ENCODE data around the gene TMEM33.
A peak's percentile ranks its signal among the peaks of the same experiment; 100 is the strongest.
"Not testable (repeated sequence)": the region's sequence is repeated elsewhere in the genome, so short reads cannot be mapped to it uniquely, and the experiment has no call there.

TMEM33 gene

GRCh38 chr4:41920416-41920815 is 14.8 kb upstream of the TMEM33 start:
- H3K27me3 ChIP-seq (ENCODE audit: insufficient read depth, low read length); H2AFZ ChIP-seq (ENCODE audit: low read depth, low read length); H3K4me3 ChIP-seq (ENCODE audit: low read length); H3K9me3 ChIP-seq (ENCODE audit: low read length); H3K36me3 ChIP-seq (ENCODE audit: insufficient read depth, low read length); H3K4me1 ChIP-seq (ENCODE audit: insufficient read depth, low read length): not testable (repeated sequence)

GRCh38 chr4:41921476-41921875 is 13.8 kb upstream of the TMEM33 start:
- H3K4me3 ChIP-seq (ENCODE audit: low read length): no peak overlapping the region
- H3K36me3 ChIP-seq (ENCODE audit: insufficient read depth, low read length): no peaks in the 10 kb centered on the region
- no peak overlapping the region for H2AFZ ChIP-seq (ENCODE audit: low read depth, low read length)
- no peaks in the 10 kb centered on the region for H3K4me1 ChIP-seq (ENCODE audit: insufficient read depth, low read length)
- peaks cover 2% of the 10 kb centered on the region for H3K9me3 ChIP-seq (ENCODE audit: low read length)
- H3K27me3 ChIP-seq (ENCODE audit: insufficient read depth, low read length): no peaks in the 10 kb centered on the region

- Histone ChIP-seq H3K4me1 (ENCODE audit: insufficient read depth, low read length) (no peaks in the 10 kb centered on the region), H3K27me3 (ENCODE audit: insufficient read depth, low read length) (no peaks in the 10 kb centered on the region), H3K9me3 (ENCODE audit: low read length) (no peaks in the 10 kb centered on the region), H2AFZ (ENCODE audit: low read depth, low read length) (no peak overlapping the region), H3K4me3 (ENCODE audit: low read length) (no peak overlapping the region), H3K36me3 (ENCODE audit: insufficient read depth, low read length) (no peaks in the 10 kb centered on the region)
Observed at GRCh38 chr4:41927796-41928499, 7.3 kb upstream of the TMEM33 start.

- no peak overlapping the region for H2AFZ ChIP-seq (ENCODE audit: low read depth, low read length)
- peaks cover 3% of the 10 kb centered on the region for H3K4me1 ChIP-seq (ENCODE audit: insufficient read depth, low read length)
- H3K36me3 ChIP-seq (ENCODE audit: insufficient read depth, low read length): no peaks in the 10 kb centered on the region
- no peak overlapping the region for H3K4me3 ChIP-seq (ENCODE audit: low read length)
- H3K9me3 ChIP-seq (ENCODE audit: low read length): no peaks in the 10 kb centered on the region
- no peaks in the 10 kb centered on the region for H3K27me3 ChIP-seq (ENCODE audit: insufficient read depth, low read length)
Observed at GRCh38 chr4:41930139-41930831, 4.9 kb upstream of the TMEM33 start.

- Histone ChIP-seq H3K4me3 (ENCODE audit: low read length) (no peak overlapping the region), H3K9me3 (ENCODE audit: low read length) (no peaks in the 10 kb centered on the region), H2AFZ (ENCODE audit: low read depth, low read length) (no peak overlapping the region), H3K27me3 (ENCODE audit: insufficient read depth, low read length) (no peaks in the 10 kb centered on the region), H3K4me1 (ENCODE audit: insufficient read depth, low read length) (peaks cover 14% of the 10 kb centered on the region), H3K36me3 (ENCODE audit: insufficient read depth, low read length) (peaks cover 11% of the 10 kb centered on the region)
Observed at GRCh38 chr4:41932988-41933387, 2.2 kb upstream of the TMEM33 start.

GRCh38 chr4:41933997-41934503 is 1.2 kb upstream of the TMEM33 start:
- H3K36me3 ChIP-seq (ENCODE audit: insufficient read depth, low read length): peaks cover 20% of the 10 kb centered on the region
- no peaks in the 10 kb centered on the region for H3K27me3 ChIP-seq (ENCODE audit: insufficient read depth, low read length)
- H3K4me3 ChIP-seq (ENCODE audit: low read length): no peak overlapping the region
- H2AFZ ChIP-seq (ENCODE audit: low read depth, low read length): peak overlapping the region; percentile 77
- peaks cover 14% of the 10 kb centered on the region for H3K4me1 ChIP-seq (ENCODE audit: insufficient read depth, low read length)
- H3K9me3 ChIP-seq (ENCODE audit: low read length): no peaks in the 10 kb centered on the region

GRCh38 chr4:41934514-41934900 is 722 bp upstream of the TMEM33 start:
- Histone ChIP-seq H2AFZ (ENCODE audit: low read depth, low read length) (peak overlapping the region; percentile 77), H3K9me3 (ENCODE audit: low read length) (no peaks in the 10 kb centered on the region), H3K4me3 (ENCODE audit: low read length) (peak overlapping the region; percentile 75), H3K4me1 (ENCODE audit: insufficient read depth, low read length) (peaks cover 14% of the 10 kb centered on the region), H3K27me3 (ENCODE audit: insufficient read depth, low read length) (no peaks in the 10 kb centered on the region), H3K36me3 (ENCODE audit: insufficient read depth, low read length) (peaks cover 24% of the 10 kb centered on the region)

- Histone ChIP-seq H3K9me3 (ENCODE audit: low read length) (no peaks in the 10 kb centered on the region), H3K36me3 (ENCODE audit: insufficient read depth, low read length) (peaks cover 29% of the 10 kb centered on the region), H3K4me1 (ENCODE audit: insufficient read depth, low read length) (peaks cover 14% of the 10 kb centered on the region), H2AFZ (ENCODE audit: low read depth, low read length) (peak overlapping the region; percentile 77), H3K27me3 (ENCODE audit: insufficient read depth, low read length) (no peaks in the 10 kb centered on the region), H3K4me3 (ENCODE audit: low read length) (peak overlapping the region; percentile 75)
Observed at GRCh38 chr4:41935652-41936021, 408 bp downstream of the TMEM33 start.

GRCh38 chr4:41939016-41939626 is 3.9 kb downstream of the TMEM33 start:
- H2AFZ ChIP-seq (ENCODE audit: low read depth, low read length): no peak overlapping the region
- H3K9me3 ChIP-seq (ENCODE audit: low read length): no peaks in the 10 kb centered on the region
- H3K36me3 ChIP-seq (ENCODE audit: insufficient read depth, low read length): peaks cover 53% of the 10 kb centered on the region
- H3K27me3 ChIP-seq (ENCODE audit: insufficient read depth, low read length): no peaks in the 10 kb centered on the region
- no peak overlapping the region for H3K4me3 ChIP-seq (ENCODE audit: low read length)
- peaks cover 14% of the 10 kb centered on the region for H3K4me1 ChIP-seq (ENCODE audit: insufficient read depth, low read length)

GRCh38 chr4:41940834-41941233 is 5.6 kb downstream of the TMEM33 start:
- H3K4me1 ChIP-seq (ENCODE audit: insufficient read depth, low read length): peaks cover 11% of the 10 kb centered on the region
- H3K9me3 ChIP-seq (ENCODE audit: low read length): no peaks in the 10 kb centered on the region
- no peak overlapping the region for H3K4me3 ChIP-seq (ENCODE audit: low read length)
- no peaks in the 10 kb centered on the region for H3K27me3 ChIP-seq (ENCODE audit: insufficient read depth, low read length)
- H3K36me3 ChIP-seq (ENCODE audit: insufficient read depth, low read length): peaks cover 67% of the 10 kb centered on the region
- H2AFZ ChIP-seq (ENCODE audit: low read depth, low read length): no peak overlapping the region

- Histone ChIP-seq H3K36me3 (ENCODE audit: insufficient read depth, low read length) (peaks cover 66% of the 10 kb centered on the region), H3K27me3 (ENCODE audit: insufficient read depth, low read length) (no peaks in the 10 kb centered on the region), H2AFZ (ENCODE audit: low read depth, low read length) (no peak overlapping the region), H3K9me3 (ENCODE audit: low read length) (no peaks in the 10 kb centered on the region), H3K4me3 (ENCODE audit: low read length) (no peak overlapping the region), H3K4me1 (ENCODE audit: insufficient read depth, low read length) (no peaks in the 10 kb centered on the region)
Observed at GRCh38 chr4:41943506-41943905, 8.3 kb downstream of the TMEM33 start.

- Histone ChIP-seq H3K4me3 (ENCODE audit: low read length) (no peak overlapping the region), H3K4me1 (ENCODE audit: insufficient read depth, low read length) (no peaks in the 10 kb centered on the region), H2AFZ (ENCODE audit: low read depth, low read length) (no peak overlapping the region), H3K9me3 (ENCODE audit: low read length) (no peaks in the 10 kb centered on the region), H3K36me3 (ENCODE audit: insufficient read depth, low read length) (peaks cover 63% of the 10 kb centered on the region), H3K27me3 (ENCODE audit: insufficient read depth, low read length) (no peaks in the 10 kb centered on the region)
Observed at GRCh38 chr4:41944089-41944488, 8.9 kb downstream of the TMEM33 start.

GRCh38 chr4:41949531-41949930 is 14.3 kb downstream of the TMEM33 start:
- Histone ChIP-seq H3K4me3 (ENCODE audit: low read length) (no peak overlapping the region), H3K36me3 (ENCODE audit: insufficient read depth, low read length) (peaks cover 66% of the 10 kb centered on the region), H3K4me1 (ENCODE audit: insufficient read depth, low read length) (no peaks in the 10 kb centered on the region), H3K27me3 (ENCODE audit: insufficient read depth, low read length) (no peaks in the 10 kb centered on the region), H3K9me3 (ENCODE audit: low read length) (no peaks in the 10 kb centered on the region), H2AFZ (ENCODE audit: low read depth, low read length) (no peak overlapping the region)

All from neuron (in vitro differentiated cells).